Raji (cell line): ENCODE results near the gene CAPN7.

Experiments
- POLR2A ChIP-seq: IDR thresholded peaks from 2 replicates; pipeline ENCODE4 v1.6.1; 2011; ENCODE audit warnings: low read depth, low read length, control low read depth; ENCODE audit not compliant: insufficient read depth

CAPN7 gene

DNA sequence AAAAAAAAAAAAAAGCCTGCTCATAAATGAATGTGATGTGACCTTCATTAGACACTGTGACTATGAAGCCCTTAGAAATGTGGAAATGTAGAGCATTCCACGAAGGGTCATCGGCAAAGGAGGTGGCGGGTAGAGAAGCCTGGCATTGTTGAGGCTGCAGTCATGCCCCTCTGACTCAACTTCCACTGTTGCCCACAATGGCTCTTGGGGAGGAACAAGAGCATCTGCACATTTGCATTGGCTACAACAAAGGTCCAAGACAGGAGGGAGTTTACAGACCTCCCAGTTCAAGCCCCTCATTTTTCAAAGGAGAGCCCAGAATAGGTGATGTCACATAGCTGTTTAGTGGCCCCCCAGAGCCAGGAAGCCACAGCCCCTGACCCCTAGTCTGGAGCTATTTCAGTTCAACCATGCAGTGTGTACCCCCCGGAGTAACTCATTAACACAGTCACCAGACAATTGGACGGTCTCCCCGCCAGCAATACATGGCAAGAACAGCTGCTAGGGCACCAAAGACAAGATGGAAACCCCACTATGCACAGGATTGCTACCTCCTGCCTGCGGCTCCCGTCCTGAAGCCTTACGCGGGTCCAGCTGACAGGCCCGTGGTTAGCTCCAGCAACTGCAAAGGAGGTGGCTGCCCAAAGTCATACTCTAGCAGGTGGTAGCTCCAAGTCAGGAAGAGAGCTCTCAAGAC, 70.1 kb downstream of the CAPN7 start:
- no peak for TF ChIP-seq POLR2A

DNA sequence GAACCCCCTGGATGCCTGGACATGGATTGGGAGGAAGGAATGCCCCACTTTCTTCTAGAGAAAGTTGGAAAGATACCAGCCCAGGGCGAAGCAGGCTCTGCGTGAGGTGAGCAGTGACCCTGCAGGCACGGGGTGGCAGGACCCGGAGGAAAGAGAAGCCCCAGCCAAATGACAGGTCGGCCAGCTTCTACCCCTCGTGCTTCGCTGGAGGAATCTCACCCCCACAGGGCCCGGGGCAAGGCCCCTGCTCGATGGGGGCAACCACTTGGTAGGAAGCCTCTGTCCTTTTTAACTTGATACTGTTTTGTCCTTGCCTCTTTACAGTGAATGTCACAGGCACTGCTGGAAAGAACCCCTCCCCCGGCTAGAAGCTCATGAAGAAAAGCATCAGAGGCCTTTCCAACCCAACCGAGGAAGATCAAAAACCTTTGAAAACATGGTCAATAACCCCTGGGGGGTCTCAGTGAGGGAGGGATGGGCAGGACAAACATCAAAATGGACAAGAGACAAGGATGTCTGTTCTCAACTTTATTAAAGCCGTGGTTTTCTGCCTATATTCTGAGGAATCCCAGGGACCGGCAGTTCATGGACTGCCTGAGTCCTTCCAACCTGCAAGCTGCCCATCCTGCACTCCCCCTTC, 71.9 kb downstream of the CAPN7 start:
- TF ChIP-seq POLR2A = no peak

DNA sequence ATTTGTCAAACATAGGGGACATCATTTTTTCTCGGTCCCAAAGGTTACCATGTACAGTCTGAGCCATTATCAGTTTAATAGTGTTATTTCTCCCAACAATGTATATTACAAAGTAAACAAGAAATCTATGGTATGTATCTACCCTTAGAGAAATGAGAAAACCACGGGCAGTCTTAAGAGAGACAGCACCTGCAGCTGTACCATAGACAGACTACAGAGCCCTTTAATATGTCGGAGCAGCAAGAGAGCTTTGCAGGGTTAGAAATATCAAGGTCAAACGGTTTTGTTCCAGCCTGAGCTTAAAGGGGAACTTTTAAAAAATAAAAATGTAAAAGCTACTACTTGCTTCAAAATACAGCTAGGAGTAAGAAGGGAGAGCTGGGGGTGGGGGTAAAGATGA, 73.2 kb downstream of the CAPN7 start:
- no peak for TF ChIP-seq POLR2A

DNA sequence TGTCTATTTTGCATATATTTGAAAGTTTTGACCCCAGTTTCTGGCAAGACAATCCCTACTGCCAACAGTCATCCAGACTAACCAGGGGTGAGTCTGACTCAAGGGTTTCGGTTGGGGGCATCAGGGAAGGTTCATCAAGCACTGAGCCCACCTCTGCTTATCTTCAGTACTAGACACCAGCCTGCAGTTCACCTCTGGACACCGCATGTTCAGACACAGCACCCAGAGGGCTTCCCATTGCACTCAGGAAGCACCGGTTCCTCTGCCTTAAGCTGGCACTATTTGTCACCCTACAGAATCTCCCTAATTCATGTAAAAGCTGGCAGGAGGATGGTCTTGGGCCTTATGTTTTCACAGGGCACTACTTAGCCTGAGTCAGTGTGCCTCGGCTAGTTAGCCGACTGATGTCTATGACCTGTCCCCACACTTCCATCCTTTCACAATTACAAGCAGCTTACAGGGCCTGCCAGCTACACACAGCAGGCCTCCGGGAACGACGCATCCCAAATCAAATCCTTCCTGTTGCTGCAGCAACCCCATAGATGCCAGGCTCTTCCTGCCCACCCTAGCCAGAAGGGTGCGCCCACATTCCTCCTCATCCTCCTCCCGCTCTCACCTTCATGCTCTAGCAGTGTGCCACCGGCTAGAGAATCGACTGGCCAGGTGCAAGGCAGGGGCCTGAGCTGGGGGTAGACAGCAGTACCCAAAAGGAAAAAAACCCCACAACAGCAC, 73.8 kb downstream of the CAPN7 start:
- no peak for TF ChIP-seq POLR2A

DNA sequence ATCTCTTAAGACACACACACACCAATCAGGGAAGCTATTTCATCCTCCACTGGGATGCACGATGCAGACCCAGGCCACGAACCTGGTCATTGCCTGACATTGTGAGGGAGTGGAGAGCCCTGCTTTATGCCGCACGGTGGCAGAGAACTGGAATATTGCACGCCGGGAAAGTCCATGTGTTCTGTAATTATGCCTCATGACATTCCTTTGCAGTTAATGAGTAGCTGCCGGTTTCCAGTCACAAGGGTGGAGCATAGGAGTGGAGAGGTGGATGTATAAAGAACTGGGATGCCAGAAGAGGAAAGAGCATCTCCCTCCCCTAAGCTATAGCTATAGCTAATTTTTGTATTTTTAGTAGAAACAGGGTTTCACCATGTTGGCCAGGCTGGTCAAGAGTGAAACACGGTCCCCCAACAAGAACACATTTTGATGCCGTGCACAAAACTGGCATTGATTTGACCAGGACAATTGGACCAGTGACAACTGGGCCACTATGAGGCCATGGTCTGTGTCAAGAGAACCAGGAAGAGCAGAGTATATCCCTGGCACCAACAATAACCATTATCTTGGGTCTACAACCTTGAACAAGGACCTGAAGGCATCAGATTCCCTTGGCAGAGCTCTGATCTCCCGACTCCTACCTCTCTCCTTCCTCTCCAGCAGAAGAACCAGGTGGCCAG, 74.9 kb downstream of the CAPN7 start:
- no peak for TF ChIP-seq POLR2A

DNA sequence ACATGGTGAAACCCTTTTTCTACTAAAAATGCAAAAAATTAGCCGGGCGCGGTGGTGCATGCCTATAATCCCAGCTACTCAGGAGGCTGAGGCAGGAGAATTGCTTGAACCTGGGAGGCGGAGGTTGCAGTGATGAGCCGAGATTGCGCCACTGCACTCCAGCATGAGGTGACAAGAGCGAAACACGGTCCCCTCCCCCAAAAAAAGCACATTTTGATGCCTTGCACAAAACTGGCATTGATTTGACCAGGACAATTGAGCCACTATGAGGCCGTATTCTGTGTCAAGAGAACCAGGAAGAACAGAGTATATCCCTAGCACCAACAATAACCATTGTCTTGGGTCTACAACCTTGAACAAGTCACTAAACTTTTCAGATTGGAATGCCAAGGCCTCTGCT, 75.8 kb downstream of the CAPN7 start:
- no peak for TF ChIP-seq POLR2A

DNA sequence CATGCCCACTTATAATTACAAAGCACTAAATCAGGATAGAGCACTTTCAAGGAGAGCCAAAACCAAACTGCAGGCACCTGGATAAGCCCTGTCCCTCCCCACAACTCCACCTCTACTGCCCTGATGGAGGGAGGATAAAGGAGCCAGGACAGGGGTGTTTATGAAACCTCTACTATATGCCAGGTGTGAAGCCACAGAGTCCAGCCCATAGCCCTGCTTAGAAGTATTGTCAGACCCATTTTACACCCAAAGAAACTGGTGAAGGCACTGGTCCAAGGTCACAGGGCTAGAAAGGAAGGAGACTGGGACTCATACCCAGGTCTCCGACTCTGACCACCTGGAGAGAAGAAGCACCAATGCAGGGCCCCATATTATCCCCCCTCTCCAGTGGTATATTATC, 77.7 kb downstream of the CAPN7 start:
- TF ChIP-seq POLR2A = no peak

DNA sequence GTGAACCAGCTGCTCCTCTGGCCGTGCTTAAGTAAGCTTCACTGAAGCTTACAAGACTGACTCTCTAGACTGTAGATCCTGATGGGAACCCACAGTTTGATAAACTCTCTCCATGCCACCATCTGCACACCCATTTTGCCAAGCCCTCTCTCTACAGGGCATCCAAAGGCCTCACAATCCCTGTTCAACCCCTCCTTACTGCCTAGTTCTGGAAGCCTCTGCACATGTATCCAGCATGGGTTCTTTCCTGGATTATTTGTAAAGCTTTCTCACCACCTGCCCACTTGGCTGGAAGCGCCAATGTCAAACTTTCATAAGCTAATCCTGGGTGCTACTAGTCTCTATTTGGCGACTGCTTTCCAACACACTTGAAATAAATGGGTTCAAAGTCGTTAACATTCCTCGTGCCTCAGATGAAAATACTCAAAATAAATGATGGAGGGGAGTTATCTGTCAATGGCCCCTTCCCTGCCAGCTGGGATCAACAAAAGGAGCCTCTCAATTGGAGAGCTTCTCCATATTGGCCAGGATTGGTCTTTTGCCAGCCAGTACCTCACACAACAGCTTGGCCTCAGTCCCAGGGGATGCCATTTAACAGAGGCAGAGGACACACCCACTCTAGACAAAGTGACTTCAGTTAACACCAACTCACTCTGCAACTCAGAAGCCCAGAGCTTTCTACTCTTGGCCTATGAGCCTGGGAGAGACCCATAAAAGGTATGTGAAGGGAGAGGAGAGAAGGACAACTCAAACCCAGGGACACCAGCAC, 78.3 kb downstream of the CAPN7 start:
- no peak for TF ChIP-seq POLR2A

DNA sequence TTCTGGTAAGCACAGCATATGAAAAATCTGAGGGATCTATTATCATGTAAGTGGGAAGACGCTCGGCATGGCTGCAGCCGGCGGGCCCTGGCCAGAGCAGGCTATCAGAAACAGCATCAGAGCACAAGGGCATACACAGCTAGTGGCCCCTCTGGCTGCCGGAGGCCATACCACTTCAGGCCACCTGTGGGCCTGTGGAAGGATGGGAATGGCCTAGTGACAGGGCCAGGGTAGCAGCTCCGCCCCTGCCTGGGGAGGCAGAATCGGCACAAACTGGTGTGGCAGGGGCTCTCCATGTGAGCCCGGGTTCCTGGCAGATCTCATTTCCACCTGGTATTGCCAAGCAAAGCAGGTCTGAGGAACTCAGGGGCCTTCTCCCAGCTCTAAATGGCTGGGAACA, 80.0 kb downstream of the CAPN7 start:
- TF ChIP-seq POLR2A = no peak

DNA sequence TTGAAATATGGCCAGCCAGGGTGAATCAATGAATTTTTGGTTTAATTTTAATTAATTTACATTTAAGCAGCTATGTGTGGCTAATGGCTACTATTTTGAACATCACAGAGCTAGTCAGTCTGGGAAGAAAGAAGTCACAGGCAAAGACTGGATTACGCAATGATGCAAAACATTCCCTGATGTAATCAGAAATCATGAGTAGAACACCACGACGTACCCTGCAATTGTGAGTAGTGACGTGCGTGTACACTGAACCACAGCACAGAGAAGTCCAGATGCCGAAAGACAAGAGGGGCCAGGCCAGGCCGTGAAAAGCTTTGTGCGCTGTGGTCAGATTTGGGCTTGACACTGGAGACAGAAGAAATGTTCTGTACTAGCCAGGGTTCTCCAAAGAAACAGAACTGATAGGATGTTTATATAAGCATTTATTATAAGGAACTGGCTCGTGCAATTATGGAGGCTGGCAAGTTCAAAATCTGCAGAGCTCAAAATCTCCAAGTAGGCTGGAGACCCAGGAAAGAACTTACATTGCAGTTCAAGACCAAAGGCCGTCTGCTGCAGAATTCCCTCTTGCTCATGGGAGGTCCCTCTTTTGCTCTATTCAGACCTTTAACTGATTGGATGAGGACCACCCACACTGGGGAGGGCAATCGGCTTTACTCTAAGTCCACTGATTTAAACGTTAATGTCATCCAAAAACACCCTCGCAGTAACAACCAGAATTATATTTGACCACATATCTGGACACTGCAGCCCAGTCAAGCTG, 81.7 kb downstream of the CAPN7 start:
- TF ChIP-seq POLR2A = no peak

DNA sequence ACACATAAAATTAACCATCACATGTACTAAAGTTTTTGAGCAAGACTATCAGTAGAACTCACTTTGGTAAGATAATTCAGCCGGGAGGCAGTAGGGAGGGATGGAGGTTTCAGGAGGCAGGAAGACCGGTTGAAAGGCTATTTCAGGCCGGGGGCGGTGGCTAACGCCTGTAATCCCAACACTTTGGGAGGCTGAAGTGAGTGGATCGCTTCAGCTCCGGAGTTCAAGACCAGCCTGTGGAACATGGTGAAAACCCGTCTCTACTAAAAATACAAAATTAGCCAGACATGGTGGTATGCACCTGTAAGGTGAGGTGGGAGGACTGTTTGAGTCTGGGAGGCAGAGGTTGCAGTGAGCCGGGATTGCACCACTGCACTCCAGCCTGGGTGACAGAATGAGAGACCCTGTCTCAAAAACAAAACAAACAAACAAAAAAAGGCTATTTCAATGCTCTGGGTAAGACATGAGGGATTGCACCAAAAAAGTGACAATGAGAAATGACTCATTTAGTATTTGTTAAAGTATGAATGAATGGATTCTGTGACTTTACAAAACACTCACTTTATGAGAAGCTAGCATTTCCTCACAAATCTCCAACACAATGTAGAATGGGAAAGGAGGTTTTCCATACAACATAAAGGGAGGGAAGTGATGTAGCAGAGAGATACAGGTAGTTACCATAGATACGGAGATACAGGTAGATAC, 82.4 kb downstream of the CAPN7 start:
- no peak for TF ChIP-seq POLR2A

DNA sequence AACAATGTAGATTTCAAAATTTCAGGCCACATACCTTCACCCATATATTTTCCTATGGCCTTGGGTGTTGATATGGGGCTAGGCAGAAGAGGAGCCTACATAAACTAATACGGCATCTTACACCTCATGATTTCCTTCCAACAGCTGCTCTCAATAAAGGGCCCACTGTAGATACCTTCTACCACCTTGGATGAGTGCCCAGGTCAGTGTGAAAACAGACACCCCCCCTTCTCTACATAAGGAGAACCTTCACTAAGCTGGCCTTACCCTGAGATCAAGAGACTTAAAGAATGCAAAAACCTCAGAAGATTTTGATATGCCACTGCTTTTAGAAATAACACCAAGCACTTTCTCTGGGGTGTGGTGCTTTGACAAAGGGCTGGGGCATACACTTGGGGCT, 83.6 kb downstream of the CAPN7 start:
- no peak for TF ChIP-seq POLR2A

DNA sequence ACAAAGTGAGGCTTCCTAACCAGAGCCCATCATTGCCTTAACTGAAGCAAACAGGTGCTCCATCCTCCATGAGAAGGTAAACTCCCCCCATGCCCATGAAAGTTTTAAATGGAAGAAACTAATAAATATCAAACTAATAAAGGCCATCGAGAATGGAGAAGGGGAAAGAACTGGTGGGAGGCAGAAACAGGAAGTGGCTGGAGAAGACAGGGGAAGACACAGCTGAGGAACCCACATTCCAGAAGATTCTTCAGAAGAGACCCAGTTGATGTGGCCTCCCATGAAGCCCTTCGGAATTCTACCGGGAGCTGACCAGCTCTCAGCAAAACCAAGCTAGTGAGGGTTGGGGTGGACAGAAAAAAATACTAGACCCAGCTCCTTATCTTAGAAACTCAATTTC, 84.7 kb downstream of the CAPN7 start:
- TF ChIP-seq POLR2A = no peak
